Neuron (in vitro differentiated cells): ENCODE results near the gene ITGA5.

Source experiments
- H2AFZ ChIP-seq: one replicate; pipeline ENCODE4 v1.6.1; 2013; ENCODE audit warnings: low read depth, mild to moderate bottlenecking, inconsistent platforms, low read length, moderate library complexity
- H3K27me3 ChIP-seq: one replicate; pipeline ENCODE4 v1.6.1; 2013; ENCODE audit warnings: low read length; ENCODE audit not compliant: insufficient read depth
- H3K36me3 ChIP-seq: one replicate; pipeline ENCODE4 v1.6.1; 2013; ENCODE audit warnings: low read length; ENCODE audit not compliant: insufficient read depth
- H3K4me1 ChIP-seq: one replicate; pipeline ENCODE4 v1.6.1; 2013; ENCODE audit warnings: low read length; ENCODE audit not compliant: insufficient read depth
- H3K4me3 ChIP-seq: 2 replicates; pipeline ENCODE4 v1.5.1; 2013; ENCODE audit warnings: mild to moderate bottlenecking, low read length, moderate library complexity
- H3K9me3 ChIP-seq: one replicate; pipeline ENCODE4 v1.6.1; 2013; ENCODE audit warnings: low read length

The ITGA5 gene

GRCh38 chr12:54442099-54442498 is 23.0 kb upstream of the ITGA5 start:
- peaks cover 8% of the 10 kb centered on the region for H3K27me3 ChIP-seq
- H3K36me3 ChIP-seq, result no peaks in the 10 kb centered on the region
- H2AFZ ChIP-seq, result no peak overlapping the region
- no peaks in the 10 kb centered on the region for H3K4me1 ChIP-seq
- no peaks in the 10 kb centered on the region for H3K9me3 ChIP-seq
- no peak overlapping the region for H3K4me3 ChIP-seq

- Histone ChIP-seq H3K9me3 (no peaks in the 10 kb centered on the region), H2AFZ (no peak overlapping the region), H3K4me1 (no peaks in the 10 kb centered on the region), H3K27me3 (peaks cover 8% of the 10 kb centered on the region), H3K4me3 (no peak overlapping the region), H3K36me3 (no peaks in the 10 kb centered on the region)
These were observed 20.6 kb upstream of the ITGA5 start for GRCh38 chr12:54439521-54440255.

GRCh38 chr12:54439096-54439495 is 20.0 kb upstream of the ITGA5 start:
- Histone ChIP-seq H3K9me3 (no peaks in the 10 kb centered on the region), H3K36me3 (no peaks in the 10 kb centered on the region), H3K27me3 (peaks cover 7% of the 10 kb centered on the region), H3K4me3 (no peak overlapping the region), H2AFZ (no peak overlapping the region), H3K4me1 (no peaks in the 10 kb centered on the region)

GRCh38 chr12:54438517-54438916 is 19.5 kb upstream of the ITGA5 start:
- Histone ChIP-seq H3K4me1 (no peaks in the 10 kb centered on the region), H3K27me3 (peaks cover 6% of the 10 kb centered on the region)

GRCh38 chr12:54437697-54438096 is 18.6 kb upstream of the ITGA5 start:
- H2AFZ ChIP-seq, result no peak overlapping the region
- no peaks in the 10 kb centered on the region for H3K4me1 ChIP-seq
- H3K9me3 ChIP-seq, result no peaks in the 10 kb centered on the region
- no peaks in the 10 kb centered on the region for H3K36me3 ChIP-seq
- no peak overlapping the region for H3K4me3 ChIP-seq
- H3K27me3 ChIP-seq, result peaks cover 3% of the 10 kb centered on the region

More at GRCh38 chr12:54438517-54438916, 19.5 kb upstream of the ITGA5 start:
- Histone ChIP-seq H3K9me3 (no peaks in the 10 kb centered on the region), H3K4me3 (no peak overlapping the region), H2AFZ (no peak overlapping the region), H3K36me3 (no peaks in the 10 kb centered on the region)

- Histone ChIP-seq H3K27me3 (peaks cover 3% of the 10 kb centered on the region), H2AFZ (no peak overlapping the region), H3K4me1 (no peaks in the 10 kb centered on the region), H3K36me3 (no peaks in the 10 kb centered on the region), H3K4me3 (no peak overlapping the region), H3K9me3 (no peaks in the 10 kb centered on the region)
These were observed 18.2 kb upstream of the ITGA5 start for GRCh38 chr12:54437243-54437642.

GRCh38 chr12:54432815-54433164 is 13.7 kb upstream of the ITGA5 start:
- H2AFZ ChIP-seq, result no peak overlapping the region
- no peaks in the 10 kb centered on the region for H3K4me1 ChIP-seq
- H3K27me3 ChIP-seq, result peaks cover 10% of the 10 kb centered on the region
- H3K9me3 ChIP-seq, result peaks cover 2% of the 10 kb centered on the region
- no peaks in the 10 kb centered on the region for H3K36me3 ChIP-seq
- H3K4me3 ChIP-seq, result no peak overlapping the region

- Histone ChIP-seq H3K4me1 (no peaks in the 10 kb centered on the region), H3K4me3 (no peak overlapping the region), H3K27me3 (peaks cover 15% of the 10 kb centered on the region)
These were observed 13.1 kb upstream of the ITGA5 start for GRCh38 chr12:54431911-54432814.

GRCh38 chr12:54430471-54431069 is 11.5 kb upstream of the ITGA5 start:
- peaks cover 2% of the 10 kb centered on the region for H3K9me3 ChIP-seq
- H3K27me3 ChIP-seq, result peaks cover 28% of the 10 kb centered on the region
- no peak overlapping the region for H2AFZ ChIP-seq
- no peaks in the 10 kb centered on the region for H3K36me3 ChIP-seq
- H3K4me3 ChIP-seq, result no peak overlapping the region
- no peaks in the 10 kb centered on the region for H3K4me1 ChIP-seq

More at GRCh38 chr12:54431911-54432814, 13.1 kb upstream of the ITGA5 start:
- peaks cover 2% of the 10 kb centered on the region for H3K9me3 ChIP-seq
- no peak overlapping the region for H2AFZ ChIP-seq
- H3K36me3 ChIP-seq, result no peaks in the 10 kb centered on the region

GRCh38 chr12:54429014-54429471 is 10.0 kb upstream of the ITGA5 start:
- Histone ChIP-seq H3K4me1 (no peaks in the 10 kb centered on the region), H3K9me3 (peaks cover 2% of the 10 kb centered on the region), H2AFZ (no peak overlapping the region), H3K27me3 (peaks cover 42% of the 10 kb centered on the region), H3K4me3 (no peak overlapping the region), H3K36me3 (no peaks in the 10 kb centered on the region)

GRCh38 chr12:54428050-54429013 is 9.3 kb upstream of the ITGA5 start:
- H3K4me3 ChIP-seq, result no peak overlapping the region
- H3K9me3 ChIP-seq, result peaks cover 2% of the 10 kb centered on the region
- H3K36me3 ChIP-seq, result no peaks in the 10 kb centered on the region
- no peak overlapping the region for H2AFZ ChIP-seq
- H3K4me1 ChIP-seq, result no peaks in the 10 kb centered on the region
- H3K27me3 ChIP-seq, result peaks cover 45% of the 10 kb centered on the region

- Histone ChIP-seq H3K4me3 (no peak overlapping the region), H3K4me1 (no peaks in the 10 kb centered on the region), H3K36me3 (no peaks in the 10 kb centered on the region), H2AFZ (no peak overlapping the region), H3K9me3 (peaks cover 2% of the 10 kb centered on the region), H3K27me3 (peaks cover 45% of the 10 kb centered on the region)
These were observed 8.0 kb upstream of the ITGA5 start for GRCh38 chr12:54427106-54427505.
